ENCODE measurements around the gene FKBP4.
A peak's percentile ranks its signal among the peaks of the same experiment; 100 is the strongest.

Gene FKBP4

DNA sequence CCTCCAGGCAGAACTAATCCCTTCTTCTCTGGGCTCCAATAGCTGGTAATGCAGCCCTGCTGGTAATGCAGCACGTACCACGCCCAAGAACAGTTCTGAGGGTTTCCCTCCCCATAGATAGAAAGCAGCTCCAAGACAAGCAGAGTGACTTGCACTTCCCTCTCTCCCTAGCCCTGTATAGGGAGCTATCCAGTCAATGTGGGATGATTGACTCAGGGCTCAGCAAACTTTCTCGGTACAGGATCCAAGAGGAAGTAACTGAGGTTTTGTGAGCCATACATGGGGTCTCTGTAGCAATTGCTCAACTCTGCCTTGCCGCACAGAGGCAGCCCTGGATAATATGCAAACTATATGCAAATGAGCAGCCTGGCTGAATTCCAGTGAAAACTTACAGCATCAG is 15.5 kb upstream of the FKBP4 start:
- Histone ChIP-seq H3K4me1 (ENCODE audit: control insufficient read depth, insufficient read depth, low read length) (peaks cover 15% of the 10 kb centered on the region), H3K27me3 (ENCODE audit: control insufficient read depth, insufficient read depth, low read length) (peaks cover 7% of the 10 kb centered on the region; the same call in 1 of the 2 replicates), H3K27ac (ENCODE audit: low read depth, low read length) (no peak overlapping the region), H3K36me3 (ENCODE audit: control insufficient read depth, insufficient read depth, low read length) (no peaks in the 10 kb centered on the region), H3K9ac (ENCODE audit: low read depth, low read length) (no peak overlapping the region), H3K9me3 (ENCODE audit: control insufficient read depth, insufficient read depth, low read length) (no peaks in the 10 kb centered on the region), H3K4me3 (ENCODE audit: low read depth, low read length) (no peak overlapping the region)

DNA sequence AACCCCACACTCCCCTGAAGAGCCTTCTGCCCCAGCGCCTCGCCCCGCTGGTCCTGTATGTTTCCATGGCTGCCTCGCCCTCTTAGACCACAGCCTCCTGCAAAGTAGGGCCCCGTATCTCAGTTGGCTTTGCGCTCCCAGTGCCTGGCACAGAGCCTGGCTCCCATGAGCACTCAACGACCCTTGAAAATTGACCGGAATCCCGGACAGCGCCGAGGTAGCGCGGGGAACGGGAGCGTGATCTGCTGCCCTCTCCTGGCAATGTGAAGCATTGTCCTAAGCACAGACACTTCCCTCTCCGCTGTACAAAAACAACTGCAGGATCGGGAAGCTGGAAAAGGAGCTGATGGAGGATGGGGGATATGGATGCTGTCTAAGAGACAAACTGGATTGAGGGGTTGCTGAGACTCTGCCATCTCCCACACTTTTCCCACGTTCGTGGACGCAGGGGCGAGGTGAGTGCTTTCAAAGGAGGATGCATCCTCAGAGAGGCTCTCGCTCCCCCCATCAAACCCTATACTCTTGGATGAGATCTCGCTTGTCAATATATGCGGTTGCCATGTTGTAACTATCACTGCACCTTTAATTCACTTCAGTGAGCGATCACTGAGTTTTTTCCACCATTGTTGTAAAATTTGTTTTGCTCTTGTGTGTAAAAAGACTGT is 10.7 kb upstream of the FKBP4 start:
- Histone ChIP-seq H3K9me3 (ENCODE audit: control insufficient read depth, insufficient read depth, low read length) (no peaks in the 10 kb centered on the region), H3K27ac (ENCODE audit: low read depth, low read length) (no peak overlapping the region), H3K4me3 (ENCODE audit: low read depth, low read length) (no peak overlapping the region), H3K36me3 (ENCODE audit: control insufficient read depth, insufficient read depth, low read length) (no peaks in the 10 kb centered on the region), H3K27me3 (ENCODE audit: control insufficient read depth, insufficient read depth, low read length) (peaks cover 7% of the 10 kb centered on the region; the same call in 1 of the 2 replicates), H3K9ac (ENCODE audit: low read depth, low read length) (no peak overlapping the region), H3K4me1 (ENCODE audit: control insufficient read depth, insufficient read depth, low read length) (peaks cover 7% of the 10 kb centered on the region)

DNA sequence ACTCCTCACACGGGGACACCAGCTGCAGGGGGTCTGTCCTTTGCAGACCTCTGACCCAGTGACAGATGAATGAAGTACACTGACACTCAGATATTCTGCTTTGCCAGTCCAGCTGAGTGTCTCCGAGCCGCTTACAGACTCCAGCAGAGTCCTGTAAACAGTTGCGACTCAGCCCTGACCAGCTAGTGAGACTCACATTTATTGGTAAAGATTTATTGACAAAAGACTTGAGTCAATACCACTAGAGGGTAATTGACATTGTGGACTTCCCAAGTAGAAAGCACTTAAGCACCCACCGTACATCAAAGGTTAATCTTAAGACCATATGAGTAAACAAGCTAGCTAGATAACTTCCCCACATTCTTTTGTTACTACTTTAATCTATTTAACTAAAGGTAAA is 9.8 kb upstream of the FKBP4 start:
- Histone ChIP-seq H3K27ac (ENCODE audit: low read depth, low read length) (no peak overlapping the region), H3K9me3 (ENCODE audit: control insufficient read depth, insufficient read depth, low read length) (no peaks in the 10 kb centered on the region), H3K9ac (ENCODE audit: low read depth, low read length) (no peak overlapping the region), H3K4me3 (ENCODE audit: low read depth, low read length) (no peak overlapping the region), H3K27me3 (ENCODE audit: control insufficient read depth, insufficient read depth, low read length) (peaks cover 7% of the 10 kb centered on the region; the same call in 1 of the 2 replicates), H3K36me3 (ENCODE audit: control insufficient read depth, insufficient read depth, low read length) (no peaks in the 10 kb centered on the region), H3K4me1 (ENCODE audit: control insufficient read depth, insufficient read depth, low read length) (no peaks in the 10 kb centered on the region)

DNA sequence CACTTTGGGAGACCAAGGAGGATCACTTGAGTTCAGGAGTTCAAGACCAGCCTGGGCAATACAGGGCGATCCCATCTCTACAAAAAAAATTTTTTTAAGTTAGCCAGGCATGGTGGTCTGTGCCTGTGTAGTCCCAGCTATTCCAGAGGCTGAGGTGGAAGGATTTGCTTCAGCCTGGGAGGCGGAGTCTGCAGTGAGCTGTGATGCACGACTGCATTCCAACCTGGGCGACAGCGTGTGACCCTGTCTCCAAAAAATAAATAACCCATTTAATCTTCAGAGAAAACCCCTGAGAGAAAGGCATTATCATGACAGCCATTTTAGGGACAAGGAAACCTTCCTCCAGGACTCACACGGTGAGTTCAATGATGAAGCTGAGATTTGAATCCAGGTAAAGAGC is 3.7 kb upstream of the FKBP4 start:
- Histone ChIP-seq H3K4me3 (ENCODE audit: low read depth, low read length) (no peak overlapping the region), H3K27me3 (ENCODE audit: control insufficient read depth, insufficient read depth, low read length) (peaks cover 13% of the 10 kb centered on the region), H3K9ac (ENCODE audit: low read depth, low read length) (no peak overlapping the region), H3K4me1 (ENCODE audit: control insufficient read depth, insufficient read depth, low read length) (peaks cover 3% of the 10 kb centered on the region; the same call in 1 of the 2 replicates), H3K27ac (ENCODE audit: low read depth, low read length) (no peak overlapping the region), H3K9me3 (ENCODE audit: control insufficient read depth, insufficient read depth, low read length) (no peaks in the 10 kb centered on the region), H3K36me3 (ENCODE audit: control insufficient read depth, insufficient read depth, low read length) (no peaks in the 10 kb centered on the region)

DNA sequence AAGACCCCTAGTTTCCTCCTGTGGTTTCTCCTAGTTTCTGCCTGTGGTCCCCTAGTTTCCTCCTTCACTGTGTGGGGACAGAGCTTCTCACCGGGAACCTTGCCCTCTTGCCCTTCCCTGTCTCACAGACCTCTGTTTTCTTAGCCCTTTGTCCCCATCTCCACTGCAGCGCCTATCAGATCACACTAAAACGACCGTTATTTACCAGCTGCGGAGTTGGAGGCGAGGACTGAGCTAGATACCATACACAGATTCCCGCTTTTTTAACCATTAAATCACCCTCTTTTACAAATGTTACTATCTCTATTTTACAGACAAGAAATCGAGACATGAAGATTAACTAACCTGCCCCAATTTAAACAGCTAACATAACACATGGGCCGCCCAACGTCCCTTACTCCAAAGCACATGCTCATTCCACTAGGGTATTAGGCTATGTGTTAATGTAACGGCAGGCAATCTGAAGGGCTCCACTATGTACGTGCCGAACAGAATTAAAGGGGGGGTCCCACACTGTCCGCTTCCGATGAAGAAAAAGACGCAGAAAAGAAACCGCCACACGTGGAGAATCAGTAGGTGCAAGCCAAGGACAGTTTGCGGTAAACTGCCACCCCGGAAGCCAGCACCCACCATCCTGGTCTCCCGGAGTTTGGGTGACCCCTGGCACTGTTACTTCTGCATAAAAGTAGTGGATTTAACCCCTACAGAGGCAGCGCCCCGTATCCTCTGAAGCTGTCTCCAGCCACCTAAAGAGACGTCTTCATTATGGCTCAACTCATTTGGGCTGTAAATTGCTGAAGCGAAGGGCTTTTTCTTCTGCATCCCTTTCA is 1.9 kb upstream of the FKBP4 start:
- peaks cover 16% of the 10 kb centered on the region for H3K36me3 ChIP-seq (ENCODE audit: control insufficient read depth, insufficient read depth, low read length)
- H3K9me3 ChIP-seq (ENCODE audit: control insufficient read depth, insufficient read depth, low read length) = no peaks in the 10 kb centered on the region
- H3K27me3 ChIP-seq (ENCODE audit: control insufficient read depth, insufficient read depth, low read length) = peaks cover 13% of the 10 kb centered on the region
- peaks cover 3% of the 10 kb centered on the region; the same call in 1 of the 2 replicates for H3K4me1 ChIP-seq (ENCODE audit: control insufficient read depth, insufficient read depth, low read length)
- H3K9ac ChIP-seq (ENCODE audit: low read depth, low read length) = no peak overlapping the region
- H3K4me3 ChIP-seq (ENCODE audit: low read depth, low read length) = no peak overlapping the region
- H3K27ac ChIP-seq (ENCODE audit: low read depth, low read length) = no peak overlapping the region

DNA sequence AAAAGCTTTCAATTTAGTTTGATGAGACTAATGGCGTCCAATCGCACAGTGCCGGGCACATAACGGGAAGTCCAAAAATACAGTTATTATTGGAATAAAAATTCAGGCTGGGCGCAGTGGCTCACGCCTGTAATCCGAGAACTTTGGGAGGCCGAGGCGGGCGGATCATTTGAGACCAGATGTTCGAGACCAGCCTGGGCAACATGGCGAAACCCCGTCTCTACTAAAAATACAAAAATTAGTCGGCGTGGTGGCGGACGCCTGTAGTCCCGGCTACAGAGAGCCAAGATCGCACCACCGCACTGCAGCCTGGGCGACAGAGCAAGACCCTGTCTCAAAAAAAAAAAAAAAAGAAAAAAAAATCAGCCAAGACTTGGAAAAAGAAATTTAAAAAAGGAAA is 1.2 kb upstream of the FKBP4 start:
- H3K36me3 ChIP-seq (ENCODE audit: control insufficient read depth, insufficient read depth, low read length) = peaks cover 23% of the 10 kb centered on the region
- no peak overlapping the region for H3K27ac ChIP-seq (ENCODE audit: low read depth, low read length)
- peaks cover 3% of the 10 kb centered on the region; the same call in 1 of the 2 replicates for H3K4me1 ChIP-seq (ENCODE audit: control insufficient read depth, insufficient read depth, low read length)
- peaks cover 13% of the 10 kb centered on the region for H3K27me3 ChIP-seq (ENCODE audit: control insufficient read depth, insufficient read depth, low read length)
- peak overlapping the region; percentile 84 for H3K4me3 ChIP-seq (ENCODE audit: low read depth, low read length)
- no peak overlapping the region for H3K9ac ChIP-seq (ENCODE audit: low read depth, low read length)
- no peaks in the 10 kb centered on the region for H3K9me3 ChIP-seq (ENCODE audit: control insufficient read depth, insufficient read depth, low read length)

DNA sequence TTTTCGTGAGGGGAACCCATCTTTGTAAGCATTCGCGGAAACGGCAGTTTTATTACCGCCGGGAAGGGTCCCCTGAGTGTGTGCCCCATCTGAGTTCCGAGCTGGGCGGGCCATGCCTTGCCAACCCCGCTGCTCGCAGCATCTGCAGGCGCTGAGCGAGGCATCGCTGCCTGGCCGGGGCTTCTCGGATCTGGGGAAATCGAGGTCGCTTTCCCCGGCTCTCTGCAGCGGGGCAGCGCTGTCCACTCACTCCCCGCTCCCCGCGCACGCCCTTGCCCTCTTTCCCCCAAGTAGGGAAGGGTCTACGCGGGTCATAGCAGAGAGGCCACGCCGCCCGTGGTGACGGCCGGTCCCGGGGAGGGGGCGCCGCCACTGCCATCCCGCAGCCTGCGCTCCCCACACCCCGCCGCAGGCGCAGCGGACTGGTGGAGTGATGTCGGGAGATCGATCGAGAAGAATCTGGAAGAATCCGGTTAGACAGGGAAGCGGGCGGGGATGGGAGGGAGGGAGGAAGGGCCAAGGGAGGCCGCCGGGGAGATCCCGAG is 507 bp upstream of the FKBP4 start:
- peak overlapping the region; percentile 72 for H3K27ac ChIP-seq (ENCODE audit: low read depth, low read length)
- peaks cover 30% of the 10 kb centered on the region for H3K36me3 ChIP-seq (ENCODE audit: control insufficient read depth, insufficient read depth, low read length)
- H3K4me1 ChIP-seq (ENCODE audit: control insufficient read depth, insufficient read depth, low read length) = peaks cover 3% of the 10 kb centered on the region; the same call in 1 of the 2 replicates
- H3K9me3 ChIP-seq (ENCODE audit: control insufficient read depth, insufficient read depth, low read length) = no peaks in the 10 kb centered on the region
- peak overlapping the region; percentile 75 for H3K9ac ChIP-seq (ENCODE audit: low read depth, low read length)
- H3K27me3 ChIP-seq (ENCODE audit: control insufficient read depth, insufficient read depth, low read length) = peaks cover 13% of the 10 kb centered on the region
- H3K4me3 ChIP-seq (ENCODE audit: low read depth, low read length) = peak overlapping the region; percentile 84

DNA sequence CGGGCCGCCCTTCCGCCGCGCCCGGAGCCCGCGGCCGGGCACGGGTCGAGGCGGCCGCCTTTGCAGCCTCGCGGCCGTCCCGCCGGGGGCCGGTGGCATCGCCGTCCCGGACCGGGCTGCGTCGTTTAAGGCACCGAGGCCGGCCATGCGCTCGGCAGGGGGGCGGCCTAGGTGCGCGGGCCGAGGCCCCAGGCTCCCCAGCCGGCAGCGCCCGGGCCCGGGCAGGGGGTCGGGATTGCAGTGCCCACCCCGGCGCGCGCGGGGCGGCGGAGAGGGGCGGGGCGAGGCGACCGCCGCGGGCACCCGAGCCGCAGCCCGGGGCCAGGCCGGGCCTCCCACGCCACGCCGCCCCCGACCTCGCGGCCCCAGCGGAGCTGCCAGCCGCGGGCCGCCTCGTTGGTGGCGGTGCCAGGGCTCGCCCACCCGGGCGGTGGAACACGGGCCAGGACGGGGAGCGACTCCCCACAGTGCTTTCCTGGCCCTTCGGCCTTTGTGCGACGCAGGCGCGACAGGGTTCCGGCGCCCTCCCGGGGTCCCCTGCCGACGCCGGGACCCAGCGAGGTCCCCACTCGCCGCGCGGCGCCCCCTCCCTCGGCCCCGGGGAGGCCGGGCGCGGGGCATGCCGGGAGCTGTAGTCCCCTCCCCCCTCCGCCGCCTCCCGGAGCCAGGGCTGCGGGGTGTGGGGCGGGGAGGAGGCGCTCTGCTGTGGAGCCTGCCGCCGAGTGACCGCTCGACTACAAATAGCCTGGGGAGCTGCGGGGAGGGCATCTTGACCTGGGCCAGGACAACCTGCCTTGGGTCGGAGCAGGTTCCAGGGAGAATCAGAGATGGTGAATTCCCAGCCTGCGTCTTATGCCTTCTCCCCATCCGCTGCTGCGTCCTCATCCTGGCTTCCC is 769 bp downstream of the FKBP4 start:
- Histone ChIP-seq H3K9me3 (ENCODE audit: control insufficient read depth, insufficient read depth, low read length) (no peaks in the 10 kb centered on the region), H3K4me3 (ENCODE audit: low read depth, low read length) (peak overlapping the region; percentile 84), H3K27me3 (ENCODE audit: control insufficient read depth, insufficient read depth, low read length) (peaks cover 13% of the 10 kb centered on the region), H3K36me3 (ENCODE audit: control insufficient read depth, insufficient read depth, low read length) (peaks cover 43% of the 10 kb centered on the region), H3K4me1 (ENCODE audit: control insufficient read depth, insufficient read depth, low read length) (peaks cover 3% of the 10 kb centered on the region; the same call in 1 of the 2 replicates), H3K27ac (ENCODE audit: low read depth, low read length) (peak overlapping the region; percentile 72), H3K9ac (ENCODE audit: low read depth, low read length) (peak overlapping the region; percentile 46; the same call in 1 of the 2 replicates)

DNA sequence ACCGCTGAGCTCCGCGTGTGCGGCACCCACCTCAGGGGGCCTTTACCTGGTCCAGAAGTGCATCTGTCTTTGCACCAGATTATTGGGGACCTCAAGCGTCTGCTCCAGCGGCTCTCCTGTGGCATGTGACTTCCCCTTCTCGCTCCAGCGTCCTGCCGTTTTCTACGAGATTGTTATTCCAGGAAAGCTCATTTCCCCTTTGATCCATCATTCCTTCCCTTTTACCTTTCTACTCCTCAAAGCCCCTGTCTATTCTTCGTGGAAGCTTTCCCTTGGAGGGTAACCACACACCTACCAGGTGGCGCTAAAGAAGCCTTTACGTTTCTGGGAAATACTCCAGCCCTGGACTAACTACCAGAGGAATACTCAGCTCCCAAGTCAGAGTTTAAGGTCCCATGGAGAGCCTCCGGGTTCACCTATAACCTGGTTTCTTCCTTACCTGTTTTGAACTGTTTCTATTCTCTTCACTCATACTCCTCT is 1.5 kb downstream of the FKBP4 start:
- peak overlapping the region; percentile 36; the same call in 1 of the 2 replicates for H3K9ac ChIP-seq (ENCODE audit: low read depth, low read length)
- H3K27me3 ChIP-seq (ENCODE audit: control insufficient read depth, insufficient read depth, low read length) = peaks cover 13% of the 10 kb centered on the region
- peak overlapping the region; percentile 39 for H3K27ac ChIP-seq (ENCODE audit: low read depth, low read length)
- H3K4me1 ChIP-seq (ENCODE audit: control insufficient read depth, insufficient read depth, low read length) = peaks cover 3% of the 10 kb centered on the region; the same call in 1 of the 2 replicates
- H3K36me3 ChIP-seq (ENCODE audit: control insufficient read depth, insufficient read depth, low read length) = peaks cover 50% of the 10 kb centered on the region
- H3K9me3 ChIP-seq (ENCODE audit: control insufficient read depth, insufficient read depth, low read length) = no peaks in the 10 kb centered on the region
- H3K4me3 ChIP-seq (ENCODE audit: low read depth, low read length) = peak overlapping the region; percentile 84

DNA sequence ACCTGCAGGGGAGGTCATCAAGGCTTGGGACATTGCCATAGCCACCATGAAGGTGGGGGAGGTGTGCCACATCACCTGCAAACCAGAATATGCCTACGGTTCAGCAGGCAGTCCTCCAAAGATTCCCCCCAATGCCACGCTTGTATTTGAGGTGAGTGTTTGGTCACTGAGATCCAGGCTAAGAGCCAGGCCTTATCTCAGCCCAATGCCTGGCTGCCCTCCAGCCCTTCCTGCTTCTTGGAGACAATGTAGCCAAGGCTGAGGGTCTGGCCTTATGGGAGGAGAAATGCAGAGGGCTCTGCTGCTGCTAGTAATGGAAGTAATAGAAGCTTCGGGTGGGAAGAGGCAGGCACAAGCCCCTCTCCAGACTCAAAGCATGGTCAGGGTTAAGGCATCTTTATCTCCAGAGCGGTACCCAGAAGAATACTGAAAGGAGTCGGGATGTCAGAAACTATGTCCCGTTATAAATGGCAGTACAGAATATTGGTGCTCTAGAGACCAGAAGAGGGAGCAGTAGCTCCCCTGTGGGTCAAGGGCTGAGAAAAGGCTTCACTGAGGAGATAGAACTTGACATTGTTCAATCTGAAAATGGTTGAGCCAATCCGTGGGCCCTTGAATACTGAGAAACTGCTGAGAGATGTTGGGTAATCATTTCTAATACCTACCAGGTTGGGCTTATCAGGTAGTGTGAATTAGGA is 3.1 kb downstream of the FKBP4 start:
- no peak overlapping the region for H3K4me3 ChIP-seq (ENCODE audit: low read depth, low read length)
- H3K9me3 ChIP-seq (ENCODE audit: control insufficient read depth, insufficient read depth, low read length) = no peaks in the 10 kb centered on the region
- H3K4me1 ChIP-seq (ENCODE audit: control insufficient read depth, insufficient read depth, low read length) = peaks cover 3% of the 10 kb centered on the region; the same call in 1 of the 2 replicates
- H3K9ac ChIP-seq (ENCODE audit: low read depth, low read length) = no peak overlapping the region
- H3K36me3 ChIP-seq (ENCODE audit: control insufficient read depth, insufficient read depth, low read length) = peaks cover 66% of the 10 kb centered on the region
- peaks cover 13% of the 10 kb centered on the region for H3K27me3 ChIP-seq (ENCODE audit: control insufficient read depth, insufficient read depth, low read length)
- H3K27ac ChIP-seq (ENCODE audit: low read depth, low read length) = no peak overlapping the region
